Smooth muscle cell (in vitro differentiated cells): ENCODE measurements around the gene ITGB1. TPM values are rescaled to one million over a fixed set of nuclear protein-coding genes. Genes with fewer than 3 reads are reported as not detected.

Source experiments
- DNase-seq: peaks from one replicate; lab custom pipeline; 2025; ENCODE audit not compliant: unreplicated experiment; lab: John Stamatoyannopoulos, UW
- H2AFZ ChIP-seq: fragments of 200-600 bp; sonication (generic); 2 replicates; pipeline ENCODE4 v1.6.0; 2016; ENCODE audit warnings: antibody characterized with exemption, low read depth, mild to moderate bottlenecking
- H3F3A ChIP-seq: fragments of 200-600 bp; sonication (generic); 2 replicates; pipeline ENCODE4 v1.6.0; 2017; ENCODE audit warnings: antibody characterized with exemption, low read depth
- H3K27ac ChIP-seq: fragments of 200-600 bp; sonication (generic); 2 replicates; pipeline ENCODE4 v1.5.1; 2016; ENCODE audit warnings: low read depth, mild to moderate bottlenecking
- H3K27me3 ChIP-seq: fragments of 200-600 bp; sonication (generic); 2 replicates; pipeline ENCODE4 v1.6.1; 2016; ENCODE audit warnings: low read depth, mild to moderate bottlenecking
- H3K36me3 ChIP-seq: fragments of 200-600 bp; sonication (generic); 2 replicates; pipeline ENCODE4 v1.5.1; 2016; ENCODE audit warnings: low read depth
- H3K4me1 ChIP-seq: fragments of 200-600 bp; sonication (generic); 2 replicates; pipeline ENCODE4 v1.5.1; 2016; ENCODE audit warnings: low read depth
- H3K4me2 ChIP-seq: fragments of 200-600 bp; sonication (generic); 2 replicates; pipeline ENCODE4 v1.6.0; 2016; ENCODE audit warnings: mild to moderate bottlenecking
- H3K4me3 ChIP-seq: fragments of 200-600 bp; sonication (generic); 2 replicates; pipeline ENCODE4 v1.5.1; 2016; ENCODE audit warnings: mild to moderate bottlenecking
- H3K79me2 ChIP-seq: fragments of 200-600 bp; sonication (generic); 2 replicates; pipeline ENCODE4 v1.6.0; 2016; ENCODE audit warnings: low read depth, mild to moderate bottlenecking
- H3K9ac ChIP-seq: fragments of 200-600 bp; sonication (generic); 2 replicates; pipeline ENCODE4 v1.6.0; 2016; ENCODE audit warnings: low read depth
- H3K9me3 ChIP-seq: fragments of 200-600 bp; sonication (generic); replicated peaks from 2 replicates; pipeline ENCODE4 v1.5.1; 2016; ENCODE audit warnings: low read depth
- H4K20me1 ChIP-seq: fragments of 200-600 bp; sonication (generic); 2 replicates; pipeline ENCODE4 v1.6.0; 2016; ENCODE audit warnings: low read depth
- CTCF ChIP-seq: fragments of 200-600 bp; sonication (generic); IDR thresholded peaks from 2 replicates; pipeline ENCODE4 v1.5.1; 2017; ENCODE audit warnings: borderline replicate concordance, mild to moderate bottlenecking, antibody characterized with exemption; ENCODE audit not compliant: insufficient read depth, poor library complexity, severe bottlenecking
- WGBS: methylation state at CpG from one replicate; pipeline ENCODE4 v1.1.7; 2016; ENCODE audit warnings: low lambda C conversion rate; 5-methylcytosine and 5-hydroxymethylcytosine counted together
- polyA plus RNA-seq: library from polyadenylated mRNA; unstranded; fragments of >200 nt; fragmentation: Nextera tagmentation; extraction: Ambion mirVana; gene quantifications from 2 replicates; pipeline ENCODE4 v1.2.1, GENCODE V29; 2016
- total RNA-seq: library from RNA; depleted of rRNA; stranded (reverse); fragments of >200 nt; gene quantifications from 2 replicates; pipeline ENCODE4 v1.2.3, GENCODE V29; 2014

The ITGB1 gene
- total and polyA plus RNA-seq, 2 experiments from 2014 or later = 859 to 2,267 TPM

GRCh38 chr10:32851301-32851700 is 106.7 kb downstream of the ITGB1 start:
- DNase-seq = no peak

More at GRCh38 chr10:32851301-32851700, 106.7 kb downstream of the ITGB1 start:
- H4K20me1 ChIP-seq = no peaks in the 10 kb centered on the region
- no peaks in the 10 kb centered on the region for H3K4me1 ChIP-seq
- H3K9me3 ChIP-seq = no peaks in the 10 kb centered on the region
- no peaks in the 10 kb centered on the region for H3K79me2 ChIP-seq
- H3K27ac ChIP-seq = no peak overlapping the region
- H3K4me3 ChIP-seq = no peak overlapping the region
- no peak for TF ChIP-seq CTCF
- H3F3A ChIP-seq = no peaks in the 10 kb centered on the region
- no peaks in the 10 kb centered on the region for H3K36me3 ChIP-seq
- WGBS = 0% methylated on average over 1 of the region's 1 CpG
- H2AFZ ChIP-seq = no peak overlapping the region
- H3K9ac ChIP-seq = no peak overlapping the region
- H3K4me2 ChIP-seq = no peak overlapping the region
- H3K27me3 ChIP-seq = no peaks in the 10 kb centered on the region
